Measurements from ENCODE around the gene CCNF.
"Not testable (repeated sequence)": the region's sequence is repeated elsewhere in the genome, so short reads cannot be mapped to it uniquely, and the experiment has no call there.

CCNF gene

GRCh38 chr16:2472885-2473445, 43.7 kb downstream of the CCNF start:
- DNase-seq, result no peak

- peak; percentile 53 to 56 (median 54) for DNase-seq
These were observed 44.2 kb downstream of the CCNF start for GRCh38 chr16:2473446-2473926.

GRCh38 chr16:2473999-2474876, 45.0 kb downstream of the CCNF start:
- peak; percentile 57 to 77 (median 69) for DNase-seq

GRCh38 chr16:2474877-2475412, 45.7 kb downstream of the CCNF start, which contains the start of gene TBC1D24:
Gene TBC1D24, plus strand, starts transcription at chr16:2475127. Its CDS starts 21,022 bp downstream, at chr16:2496149.
- peak; percentile 83 to 96 (median 87) for DNase-seq

GRCh38 chr16:2475413-2476344, 46.4 kb downstream of the CCNF start:
- DNase-seq, result peak; percentile 56 to 64 (median 58)

- DNase-seq, result no peak
These were observed 47.1 kb downstream of the CCNF start for GRCh38 chr16:2476345-2476720.

- no peak for DNase-seq
These were observed 47.5 kb downstream of the CCNF start for GRCh38 chr16:2476741-2477140.

- DNase-seq, result no peak
These were observed 48.1 kb downstream of the CCNF start for GRCh38 chr16:2477327-2477726.

GRCh38 chr16:2478279-2478678, 49.0 kb downstream of the CCNF start:
- peak in 2 of 3 experiments; percentile 50 to 55 for DNase-seq

- not testable (repeated sequence) for DNase-seq
These were observed 50.7 kb downstream of the CCNF start for GRCh38 chr16:2479996-2480395.

GRCh38 chr16:2480948-2481347, 51.7 kb downstream of the CCNF start:
- DNase-seq, result no peak

GRCh38 chr16:2481676-2482075, 52.4 kb downstream of the CCNF start:
- DNase-seq, result no peak

- DNase-seq, result no peak
These were observed 53.0 kb downstream of the CCNF start for GRCh38 chr16:2482249-2482648.

GRCh38 chr16:2482708-2483534, 53.7 kb downstream of the CCNF start:
- DNase-seq, result peak; percentile 63 to 82 (median 73)

- no peak for DNase-seq
These were observed 55.0 kb downstream of the CCNF start for GRCh38 chr16:2483939-2484897.

GRCh38 chr16:2484898-2485508, 55.8 kb downstream of the CCNF start:
- no peak for DNase-seq

GRCh38 chr16:2485811-2486507, 56.7 kb downstream of the CCNF start:
- DNase-seq, result no peak

- DNase-seq, result peak in 2 of 3 experiments; percentile 20 to 81
These were observed 57.6 kb downstream of the CCNF start for GRCh38 chr16:2486645-2487516.

Data from NCI-H1417 (cell line).